GM23338 (cell line): ENCODE data around the gene CRYBG3. TPM values are rescaled to one million over a fixed set of nuclear protein-coding genes. Genes with fewer than 3 reads are reported as not detected.

Experiments used
- ATAC-seq: fragments of 200-7000 bp; cut with Tn5 transposase; 3 replicates; pipeline ENCODE4 v1.9.1; 2020
- DNase-seq: peaks from one replicate; pipeline ENCODE4 v3.0.0-alpha.2; 2015; ENCODE audit warnings: low spot score
- H2AFZ ChIP-seq: fragments of 200-600 bp; sonication (generic); 2 replicates; pipeline ENCODE4 v1.8.0; 2016; ENCODE audit warnings: antibody characterized with exemption, mild to moderate bottlenecking, moderate library complexity
- H3F3A ChIP-seq: fragments of 200-600 bp; sonication (generic); replicated peaks from 2 replicates; pipeline ENCODE4 v1.8.0; 2017; ENCODE audit warnings: antibody characterized with exemption, mixed run types, low read depth
- H3K27ac ChIP-seq: fragments of 200-600 bp; sonication (generic); 2 replicates; pipeline ENCODE4 v1.6.1; 2016; ENCODE audit warnings: low read depth
- H3K27me3 ChIP-seq: fragments of 200-600 bp; sonication (generic); 2 replicates; pipeline ENCODE4 v1.8.0; 2016; ENCODE audit warnings: mild to moderate bottlenecking, mixed run types, moderate library complexity; ENCODE audit not compliant: insufficient read depth
- H3K36me3 ChIP-seq: fragments of 200-600 bp; sonication (generic); 2 replicates; pipeline ENCODE4 v1.8.0; 2016; ENCODE audit warnings: mild to moderate bottlenecking; ENCODE audit not compliant: insufficient read depth
- H3K4me1 ChIP-seq: fragments of 200-600 bp; sonication (generic); 2 replicates; pipeline ENCODE4 v1.8.0; 2016; ENCODE audit warnings: mild to moderate bottlenecking, moderate library complexity; ENCODE audit not compliant: insufficient read depth
- H3K4me2 ChIP-seq: fragments of 200-600 bp; sonication (generic); 2 replicates; pipeline ENCODE4 v1.7.1; 2017; ENCODE audit warnings: mixed run types
- H3K4me3 ChIP-seq: fragments of 200-600 bp; sonication (generic); 2 replicates; pipeline ENCODE4 v1.6.1; 2016; ENCODE audit warnings: mixed run types
- H3K79me2 ChIP-seq: fragments of 200-600 bp; sonication (generic); replicated peaks from 2 replicates; pipeline ENCODE4 v1.8.0; 2017; ENCODE audit warnings: mild to moderate bottlenecking; ENCODE audit not compliant: insufficient read depth
- H3K9me2 ChIP-seq: fragments of 200-600 bp; sonication (generic); 2 replicates; pipeline ENCODE4 v1.8.0; 2017; ENCODE audit not compliant: insufficient read depth
- H4K20me1 ChIP-seq: fragments of 200-600 bp; sonication (generic); replicated peaks from 2 replicates; pipeline ENCODE4 v1.8.0; 2017; ENCODE audit warnings: mild to moderate bottlenecking; ENCODE audit not compliant: insufficient read depth
- H3K27ac Mint-ChIP-seq: 2 replicates; pipeline ENCODE4 v1.8.0; 2020; ENCODE audit warnings: inconsistent platforms, mild to moderate bottlenecking, moderate library complexity, mixed read lengths
- H3K27me3 Mint-ChIP-seq: 3 replicates; pipeline ENCODE4 v1.8.0; 2022; ENCODE audit warnings: low read depth, mild to moderate bottlenecking, moderate library complexity, mixed read lengths, inconsistent platforms; ENCODE audit not compliant: insufficient read depth, poor library complexity
- H3K36me3 Mint-ChIP-seq: 3 replicates; pipeline ENCODE4 v1.8.0; 2021; ENCODE audit warnings: low read depth, mild to moderate bottlenecking, inconsistent platforms, moderate library complexity, mixed read lengths
- H3K4me1 Mint-ChIP-seq: 3 replicates; pipeline ENCODE4 v1.8.0; 2020; ENCODE audit warnings: mild to moderate bottlenecking, inconsistent platforms, mixed read lengths
- H3K4me3 Mint-ChIP-seq: 3 replicates; pipeline ENCODE4 v1.8.0; 2021; ENCODE audit warnings: moderate library complexity, mild to moderate bottlenecking, inconsistent platforms, mixed read lengths
- H3K9me3 Mint-ChIP-seq: 3 replicates; pipeline ENCODE4 v1.8.0; 2020; ENCODE audit warnings: moderate library complexity, mild to moderate bottlenecking, inconsistent platforms, mixed read lengths
- CREB1 ChIP-seq: fragments of 250-450 bp; sonication (Bioruptor Pico); IDR thresholded peaks from 2 replicates; pipeline ENCODE4 v1.5.0; 2020; ENCODE audit warnings: low read depth, mild to moderate bottlenecking, moderate library complexity
- ETS1 ChIP-seq: IDR thresholded peaks from 2 replicates; pipeline ENCODE4 v1.6.1; 2016; ENCODE audit warnings: antibody characterized with exemption
- EZH2 ChIP-seq: fragments of 200-600 bp; sonication (generic); IDR thresholded peaks from one replicate; pipeline ENCODE4 v1.8.0; 2017; ENCODE audit warnings: antibody characterized with exemption, mild to moderate bottlenecking, low read depth; ENCODE audit not compliant: unreplicated experiment
- NANOG ChIP-seq: IDR thresholded peaks from 2 replicates; pipeline ENCODE4 v1.6.1; 2016; ENCODE audit warnings: antibody characterized with exemption, borderline replicate concordance
- POLR2AphosphoS5 ChIP-seq: IDR thresholded peaks from 2 replicates; pipeline ENCODE4 v1.6.1; 2016; ENCODE audit warnings: antibody characterized with exemption, low read depth
- REST ChIP-seq: IDR thresholded peaks from one replicate; pipeline ENCODE4 v1.6.1; 2018; ENCODE audit warnings: antibody characterized with exemption; ENCODE audit not compliant: unreplicated experiment
- ZNF462 ChIP-seq: fragments of 250-450 bp; sonication (Bioruptor Pico); IDR thresholded peaks from 2 replicates; pipeline ENCODE4 v1.5.0; 2020; ENCODE audit warnings: mild to moderate bottlenecking, moderate library complexity
- polyA plus RNA-seq: library from polyadenylated mRNA; unstranded; fragments of >200 nt; fragmentation: Nextera tagmentation; extraction: Ambion mirVana; gene quantifications from 2 replicates; pipeline ENCODE4 v1.2.1, GENCODE V29; 2016
- total RNA-seq: library from RNA; depleted of rRNA; stranded (reverse); fragments of >200 nt; shearing (Covaris generic); gene quantifications from 2 replicates; pipeline ENCODE4 v1.2.3, GENCODE V29; 2014

CRYBG3 gene
- total and polyA plus RNA-seq, 2 experiments from 2014 or later = 2.3 to 8.9 TPM

DNA sequence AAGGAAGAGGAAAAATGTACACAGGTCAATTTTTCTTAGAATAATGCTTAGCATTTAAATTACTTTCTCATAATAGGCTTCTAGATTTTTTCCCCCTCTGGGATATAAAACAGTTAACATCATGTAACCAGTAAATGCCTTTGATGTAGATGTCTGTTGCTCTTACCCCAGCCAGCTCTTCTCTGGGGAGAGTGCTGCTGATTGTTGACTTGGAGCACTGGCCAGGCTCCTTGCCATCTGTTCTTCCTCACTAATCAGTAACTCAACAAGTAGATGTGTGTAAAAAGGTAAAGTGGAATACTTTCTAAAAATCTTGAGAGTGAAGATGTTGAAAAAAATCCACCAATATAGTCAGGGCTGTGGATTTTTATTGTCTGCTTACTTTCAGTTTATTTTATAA lies 108.2 kb downstream of the CRYBG3 start:
- no peaks in the 10 kb centered on the region for H3K79me2 ChIP-seq
- Mint-ChIP-seq H3K9me3 (no peaks in the 10 kb centered on the region), H3K27ac (no peak overlapping the region), H3K4me1 (no peaks in the 10 kb centered on the region), H3K4me3 (no peak overlapping the region), H3K36me3 (0 out of 3 replicates have a peak, but pooled peaks cover 3% of the 10 kb centered on the region), H3K27me3 (no peaks in the 10 kb centered on the region)
- H2AFZ ChIP-seq = no peak overlapping the region
- H3K4me3 ChIP-seq = no peak overlapping the region
- H3K36me3 ChIP-seq = no peaks in the 10 kb centered on the region
- no peaks in the 10 kb centered on the region for H4K20me1 ChIP-seq
- H3F3A ChIP-seq = no peaks in the 10 kb centered on the region
- H3K4me2 ChIP-seq = no peak overlapping the region
- no peak for ATAC-seq
- H3K27me3 ChIP-seq = no peaks in the 10 kb centered on the region
- H3K27ac ChIP-seq = no peak overlapping the region
- DNase-seq = no peak
- TF ChIP-seq NANOG = no peak
- TF ChIP-seq REST = no peak
- no peak for TF ChIP-seq ZNF462 (CRISPR knock-in tag)
- TF ChIP-seq CREB1 (CRISPR knock-in tag) = no peak
- TF ChIP-seq POLR2AphosphoS5 = no peak
- TF ChIP-seq ETS1 = no peak
- TF ChIP-seq EZH2 = no peak
- no peaks in the 10 kb centered on the region for H3K9me2 ChIP-seq
- H3K4me1 ChIP-seq = no peaks in the 10 kb centered on the region
